MM.1S (cell line): ENCODE data around the gene HOXA2.

Source experiments
- DNase-seq: peaks from one replicate; pipeline ENCODE4 v3.0.0-alpha.2; 2015
- H2AFZ ChIP-seq: fragments of 300-600 bp; sonication (generic); 2 replicates; pipeline ENCODE4 v1.6.0; 2016; ENCODE audit warnings: antibody characterized with exemption, low read length
- H3F3A ChIP-seq: fragments of 300-600 bp; sonication (generic); 2 replicates; pipeline ENCODE4 v1.6.1; 2016; ENCODE audit warnings: mild to moderate bottlenecking, antibody characterized with exemption, low read length, moderate library complexity, mixed read lengths; ENCODE audit not compliant: insufficient read depth
- H3K27ac ChIP-seq: fragments of 300-600 bp; sonication (generic); 2 replicates; pipeline ENCODE4 v1.5.1; 2016; ENCODE audit warnings: mild to moderate bottlenecking, low read length
- H3K27me3 ChIP-seq: fragments of 300-600 bp; sonication (generic); replicated peaks from 2 replicates; pipeline ENCODE4 v1.6.0; 2016; ENCODE audit warnings: low read length; ENCODE audit not compliant: insufficient read depth
- H3K36me3 ChIP-seq: fragments of 300-600 bp; sonication (generic); replicated peaks from 2 replicates; pipeline ENCODE4 v1.6.1; 2016; ENCODE audit warnings: mild to moderate bottlenecking, low read length, mixed read lengths; ENCODE audit not compliant: insufficient read depth
- H3K4me1 ChIP-seq: fragments of 300-600 bp; sonication (generic); 2 replicates; pipeline ENCODE4 v1.6.1; 2016; ENCODE audit warnings: low read length, mixed read lengths
- H3K4me2 ChIP-seq: fragments of 300-600 bp; sonication (generic); 2 replicates; pipeline ENCODE4 v1.6.0; 2016; ENCODE audit warnings: low read depth, low read length
- H3K4me3 ChIP-seq: fragments of 300-600 bp; sonication (generic); 2 replicates; pipeline ENCODE4 v1.5.1; 2016; ENCODE audit warnings: low read length, mixed read lengths
- H3K79me2 ChIP-seq: fragments of 300-600 bp; sonication (generic); 2 replicates; pipeline ENCODE4 v1.6.1; 2016; ENCODE audit warnings: mixed run types, low read length, mixed read lengths
- H3K9ac ChIP-seq: fragments of 300-600 bp; sonication (generic); 2 replicates; pipeline ENCODE4 v1.6.1; 2016; ENCODE audit warnings: low read length, mixed read lengths
- H3K9me2 ChIP-seq: fragments of 300-600 bp; sonication (generic); replicated peaks from 2 replicates; pipeline ENCODE4 v1.6.1; 2016; ENCODE audit warnings: mild to moderate bottlenecking, low read length, mixed read lengths; ENCODE audit not compliant: insufficient read depth
- H3K9me3 ChIP-seq: fragments of 300-600 bp; sonication (generic); replicated peaks from 2 replicates; pipeline ENCODE4 v1.6.1; 2016; ENCODE audit warnings: mild to moderate bottlenecking, low read length, mixed read lengths; ENCODE audit not compliant: insufficient read depth
- H4K20me1 ChIP-seq: fragments of 300-600 bp; sonication (generic); 2 replicates; pipeline ENCODE4 v1.6.1; 2016; ENCODE audit warnings: mild to moderate bottlenecking, low read length, moderate library complexity, mixed read lengths; ENCODE audit not compliant: insufficient read depth
- EZH2 ChIP-seq: fragments of 300-600 bp; sonication (generic); optimal IDR thresholded peaks from 2 replicates; pipeline ENCODE3; 2017; ENCODE audit warnings: low read depth, mild to moderate bottlenecking, antibody characterized with exemption, low read length, mixed read lengths
- EZH2phosphoT487 ChIP-seq: fragments of 300-600 bp; sonication (generic); IDR thresholded peaks from 2 replicates; pipeline ENCODE4 v1.6.1; 2018; ENCODE audit warnings: antibody characterized with exemption, low read length
- TF ChIP-seq, protein P1 (sequence below): fragments of 300-600 bp; sonication (generic); IDR thresholded peaks from 2 replicates; pipeline ENCODE4 v1.5.1; 2016; ENCODE audit warnings: antibody characterized with exemption, low read length, mixed read lengths

The HOXA2 gene

DNA sequence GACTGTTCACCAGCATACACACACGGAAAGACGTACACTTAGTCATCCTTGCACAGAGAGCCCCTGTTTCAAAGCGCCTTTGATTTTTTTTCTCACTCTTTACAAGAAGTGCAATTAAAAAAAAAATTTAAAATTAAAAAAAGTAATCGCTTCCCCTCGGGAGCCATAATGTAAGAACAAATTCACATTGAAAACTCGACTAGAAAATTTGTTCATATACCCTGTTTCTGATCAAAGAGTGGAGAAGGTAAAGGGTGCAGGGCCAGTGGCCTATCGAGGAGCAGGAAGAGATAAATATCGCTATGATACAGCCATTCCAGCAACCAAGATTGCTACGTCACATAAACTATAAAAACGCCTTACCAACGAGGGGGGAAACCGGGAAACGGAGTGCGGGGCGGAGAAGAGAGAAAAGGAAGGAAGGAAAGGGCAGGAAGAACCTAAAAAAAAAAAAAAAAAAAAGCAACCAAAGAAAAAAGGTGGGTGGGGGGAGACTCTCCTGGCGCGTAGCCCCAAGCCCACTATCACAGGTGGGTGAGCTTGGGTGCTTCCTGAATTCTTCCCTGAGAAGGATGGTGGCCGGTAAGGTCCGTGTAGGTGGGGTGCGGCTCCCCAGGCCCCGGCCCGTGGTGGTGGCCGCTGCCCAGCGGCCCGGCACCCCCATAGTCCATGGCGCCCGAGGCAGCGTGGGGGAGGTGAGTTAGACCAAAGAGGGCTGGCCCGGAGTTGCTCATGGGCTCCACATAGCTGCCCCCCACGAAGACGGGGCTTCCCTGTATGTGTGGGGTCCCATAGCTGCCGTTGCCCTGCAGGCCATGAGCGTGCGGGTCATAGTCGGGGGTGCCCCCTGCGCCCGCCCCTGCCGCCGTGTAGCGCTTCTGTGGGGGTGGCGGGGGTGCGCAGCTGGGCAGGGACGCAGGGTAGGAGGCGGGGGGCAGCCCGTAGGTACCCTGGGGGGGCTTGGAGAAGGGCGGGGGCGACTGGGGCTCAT, 5.2 kb upstream of the HOXA2 start:
- no peak overlapping the region for H3K4me3 ChIP-seq
- no peaks in the 10 kb centered on the region for H3K9me2 ChIP-seq
- no peak overlapping the region for H3K27ac ChIP-seq
- no peaks in the 10 kb centered on the region for H3F3A ChIP-seq
- no peak for TF ChIP-seq EZH2phosphoT487
- TF ChIP-seq, protein P1, sequence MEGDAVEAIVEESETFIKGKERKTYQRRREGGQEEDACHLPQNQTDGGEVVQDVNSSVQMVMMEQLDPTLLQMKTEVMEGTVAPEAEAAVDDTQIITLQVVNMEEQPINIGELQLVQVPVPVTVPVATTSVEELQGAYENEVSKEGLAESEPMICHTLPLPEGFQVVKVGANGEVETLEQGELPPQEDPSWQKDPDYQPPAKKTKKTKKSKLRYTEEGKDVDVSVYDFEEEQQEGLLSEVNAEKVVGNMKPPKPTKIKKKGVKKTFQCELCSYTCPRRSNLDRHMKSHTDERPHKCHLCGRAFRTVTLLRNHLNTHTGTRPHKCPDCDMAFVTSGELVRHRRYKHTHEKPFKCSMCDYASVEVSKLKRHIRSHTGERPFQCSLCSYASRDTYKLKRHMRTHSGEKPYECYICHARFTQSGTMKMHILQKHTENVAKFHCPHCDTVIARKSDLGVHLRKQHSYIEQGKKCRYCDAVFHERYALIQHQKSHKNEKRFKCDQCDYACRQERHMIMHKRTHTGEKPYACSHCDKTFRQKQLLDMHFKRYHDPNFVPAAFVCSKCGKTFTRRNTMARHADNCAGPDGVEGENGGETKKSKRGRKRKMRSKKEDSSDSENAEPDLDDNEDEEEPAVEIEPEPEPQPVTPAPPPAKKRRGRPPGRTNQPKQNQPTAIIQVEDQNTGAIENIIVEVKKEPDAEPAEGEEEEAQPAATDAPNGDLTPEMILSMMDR = no peak
- no peak for TF ChIP-seq EZH2
- DNase-seq = no peak
- H3K9ac ChIP-seq = no peak overlapping the region
- H2AFZ ChIP-seq = no peak overlapping the region
- no peaks in the 10 kb centered on the region for H3K4me1 ChIP-seq
- no peaks in the 10 kb centered on the region for H3K9me3 ChIP-seq
- no peaks in the 10 kb centered on the region for H3K79me2 ChIP-seq
- no peaks in the 10 kb centered on the region for H4K20me1 ChIP-seq
- H3K4me2 ChIP-seq = no peak overlapping the region
- no peaks in the 10 kb centered on the region for H3K36me3 ChIP-seq
- H3K27me3 ChIP-seq = peaks cover 54% of the 10 kb centered on the region

DNA sequence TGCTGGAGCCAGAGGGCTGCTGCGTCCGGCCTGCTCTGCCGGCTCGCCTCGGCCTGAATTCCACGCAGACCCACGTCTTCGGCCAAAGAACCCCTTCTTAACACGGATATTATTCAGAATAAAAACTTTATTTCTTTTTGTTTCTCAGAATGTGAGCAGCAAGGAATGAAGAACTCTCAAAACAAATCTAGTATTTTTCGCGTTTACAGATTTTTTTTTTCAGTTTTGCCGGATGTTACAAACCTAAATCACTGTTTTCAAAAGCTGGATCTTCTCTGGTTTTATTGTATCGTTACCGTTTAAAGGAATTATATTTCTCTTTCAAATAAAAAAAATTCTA, 4.4 kb upstream of the HOXA2 start:
- Histone ChIP-seq H3K4me1 (no peaks in the 10 kb centered on the region), H3K36me3 (no peaks in the 10 kb centered on the region), H3K9ac (no peak overlapping the region), H3K27me3 (peaks cover 48% of the 10 kb centered on the region), H3K9me2 (no peaks in the 10 kb centered on the region), H2AFZ (no peak overlapping the region), H4K20me1 (no peaks in the 10 kb centered on the region), H3F3A (no peaks in the 10 kb centered on the region), H3K27ac (no peak overlapping the region), H3K9me3 (no peaks in the 10 kb centered on the region), H3K4me3 (no peak overlapping the region), H3K4me2 (no peak overlapping the region), H3K79me2 (no peaks in the 10 kb centered on the region)
- no peak for DNase-seq
- TF ChIP-seq, protein P1 = no peak
- TF ChIP-seq EZH2phosphoT487 (no peak), EZH2 (no peak)

DNA sequence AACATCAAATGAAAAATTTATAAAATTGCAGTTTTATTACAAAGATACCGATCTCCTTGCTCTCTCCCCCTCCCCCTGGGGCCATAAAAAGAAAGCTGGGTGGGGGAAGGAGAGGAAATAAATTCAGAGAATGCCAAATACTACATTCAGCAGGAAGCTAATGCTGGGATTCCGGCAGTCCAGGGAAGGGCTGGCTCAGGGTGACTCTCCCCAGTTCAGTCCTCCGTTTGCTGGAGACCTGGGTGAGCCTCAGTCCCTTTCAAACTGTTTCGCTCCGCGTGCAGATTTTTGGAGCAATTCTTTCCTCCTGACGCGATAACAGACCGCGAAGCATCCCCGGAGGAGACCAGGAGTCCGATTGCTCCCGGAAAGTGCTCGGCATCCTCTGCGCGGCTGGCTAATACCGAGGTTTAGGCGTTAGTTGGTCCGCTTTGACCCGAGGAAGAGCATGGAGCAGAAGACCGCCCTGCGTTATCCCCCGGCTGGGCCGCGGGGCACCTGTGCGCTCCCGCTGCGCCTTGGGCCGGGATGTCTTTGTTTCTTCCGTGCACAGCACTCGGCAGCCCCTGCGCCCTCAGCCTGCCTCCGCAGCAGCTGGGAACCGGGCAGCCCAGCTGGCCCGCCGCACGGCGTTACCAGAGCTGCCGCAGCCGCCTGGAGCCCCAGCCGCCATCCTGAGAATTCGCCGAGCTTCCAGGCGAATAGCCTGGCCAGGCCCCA, 3.9 kb upstream of the HOXA2 start:
- Histone ChIP-seq H3K4me2 (no peak overlapping the region), H4K20me1 (no peaks in the 10 kb centered on the region), H3K9ac (no peak overlapping the region), H3K9me2 (no peaks in the 10 kb centered on the region), H3K4me1 (no peaks in the 10 kb centered on the region), H2AFZ (no peak overlapping the region), H3K9me3 (no peaks in the 10 kb centered on the region), H3K27me3 (peaks cover 44% of the 10 kb centered on the region), H3K79me2 (no peaks in the 10 kb centered on the region), H3K4me3 (no peak overlapping the region), H3F3A (no peaks in the 10 kb centered on the region), H3K36me3 (no peaks in the 10 kb centered on the region), H3K27ac (no peak overlapping the region)
- DNase-seq = no peak
- TF ChIP-seq, protein P1 = no peak
- no peak for TF ChIP-seq EZH2phosphoT487
- TF ChIP-seq EZH2 = no peak
